WTC11 (cell line): ENCODE data around the gene TEDC2. TPM values are rescaled to one million over a fixed set of nuclear protein-coding genes. Genes with fewer than 3 reads are reported as not detected.

Source experiments
- ATAC-seq: fragments of 200-7000 bp; cut with Tn5 transposase; 2 replicates; pipeline ENCODE4 v1.10.0; 2021; ENCODE audit warnings: mild to moderate bottlenecking, moderate library complexity
- CTCF ChIA-PET: fragments of 300-600 bp; sonication (Branson Sonifier 250); formaldehyde crosslinking; loops from one replicate; lab custom pipeline; 2021; ENCODE audit warnings: antibody characterized with exemption; lab: Charles Lee
- POLR2A ChIA-PET: fragments of 350-600 bp; sonication (Branson Sonifier 250); formaldehyde crosslinking; loops from one replicate; lab custom pipeline; 2021; ENCODE audit warnings: antibody characterized with exemption; lab: Charles Lee
- DNase-seq: peaks from one replicate; pipeline ENCODE4 v3.0.0; 2021; ENCODE audit warnings: low spot score
- H3K27ac Mint-ChIP-seq: 2 replicates; pipeline ENCODE4 v1.8.0; 2021; ENCODE audit warnings: mixed read lengths
- H3K27me3 Mint-ChIP-seq: 2 replicates; pipeline ENCODE4 v1.8.0; 2021; ENCODE audit warnings: low read depth, mild to moderate bottlenecking, moderate library complexity, mixed read lengths
- H3K36me3 Mint-ChIP-seq: 2 replicates; pipeline ENCODE4 v1.8.0; 2021; ENCODE audit warnings: mixed read lengths
- H3K4me1 Mint-ChIP-seq: 2 replicates; pipeline ENCODE4 v1.8.0; 2022; ENCODE audit warnings: mixed read lengths
- H3K4me3 Mint-ChIP-seq: 2 replicates; pipeline ENCODE4 v1.8.0; 2021; ENCODE audit warnings: mild to moderate bottlenecking, moderate library complexity, mixed read lengths
- H3K9me3 Mint-ChIP-seq: 2 replicates; pipeline ENCODE4 v1.8.0; 2021; ENCODE audit warnings: mixed read lengths
- ATF1 ChIP-seq: sonication (generic); formaldehyde crosslinking; IDR thresholded peaks from 2 replicates; pipeline ENCODE4 v1.8.1; 2023; ENCODE audit warnings: mild to moderate bottlenecking, moderate library complexity, missing genetic modification reagents
- ATF2 ChIP-seq: sonication (generic); formaldehyde crosslinking; IDR thresholded peaks from 2 replicates; pipeline ENCODE4 v1.8.1; 2022; ENCODE audit warnings: low read depth, missing genetic modification reagents, borderline replicate concordance
- CREB1 ChIP-seq: sonication (generic); formaldehyde crosslinking; IDR thresholded peaks from 2 replicates; pipeline ENCODE4 v1.8.0; 2023; ENCODE audit warnings: mild to moderate bottlenecking, missing genetic modification reagents
- CTCF ChIP-seq: fragments of 200-600 bp; IDR thresholded peaks from 2 replicates; pipeline ENCODE4 v1.8.0; 2022; ENCODE audit warnings: antibody characterized with exemption
- E2F4 ChIP-seq: sonication (generic); formaldehyde crosslinking; IDR thresholded peaks from 2 replicates; pipeline ENCODE4 v1.8.1; 2022; ENCODE audit warnings: low read depth, mild to moderate bottlenecking, moderate library complexity, missing genetic modification reagents, borderline replicate concordance
- E2F5 ChIP-seq: sonication (generic); formaldehyde crosslinking; IDR thresholded peaks from 2 replicates; pipeline ENCODE4 v1.8.1; 2022; ENCODE audit warnings: mild to moderate bottlenecking, moderate library complexity, missing genetic modification reagents
- HMGXB4 ChIP-seq: sonication (generic); formaldehyde crosslinking; IDR thresholded peaks from 2 replicates; pipeline ENCODE4 v1.8.1; 2023; ENCODE audit warnings: mild to moderate bottlenecking, moderate library complexity, missing genetic modification reagents
- NFATC4 ChIP-seq: fragments of 250-450 bp; sonication (Bioruptor Pico); IDR thresholded peaks from 2 replicates; pipeline ENCODE4 v1.9.0; 2021; ENCODE audit warnings: mild to moderate bottlenecking
- NFYB ChIP-seq: sonication (generic); formaldehyde crosslinking; conservative IDR thresholded peaks from 2 replicates; pipeline ENCODE4 v1.8.0; 2022; ENCODE audit warnings: low read depth, missing genetic modification reagents
- NR3C1 ChIP-seq: sonication (generic); formaldehyde crosslinking; conservative IDR thresholded peaks from 2 replicates; pipeline ENCODE4 v1.8.1; 2023; ENCODE audit warnings: low read depth, mild to moderate bottlenecking, missing genetic modification reagents
- PRDM15 ChIP-seq: sonication (generic); formaldehyde crosslinking; IDR thresholded peaks from 2 replicates; pipeline ENCODE4 v1.8.0; 2022; ENCODE audit warnings: missing genetic modification reagents
- RELA ChIP-seq: sonication (generic); formaldehyde crosslinking; IDR thresholded peaks from 2 replicates; pipeline ENCODE4 v1.8.1; 2022; ENCODE audit warnings: missing genetic modification reagents, mild to moderate bottlenecking, borderline replicate concordance
- RORB ChIP-seq: fragments of 250-450 bp; sonication (Bioruptor Pico); IDR thresholded peaks from 2 replicates; pipeline ENCODE4 v1.9.0; 2021; ENCODE audit warnings: mild to moderate bottlenecking
- SMAD3 ChIP-seq: sonication (generic); formaldehyde crosslinking; IDR thresholded peaks from 2 replicates; pipeline ENCODE4 v1.8.0; 2022; ENCODE audit warnings: missing genetic modification reagents, mild to moderate bottlenecking, borderline replicate concordance
- ZNF416 ChIP-seq: fragments of 250-450 bp; sonication (Bioruptor Pico); IDR thresholded peaks from 2 replicates; pipeline ENCODE4 v1.9.0; 2021; ENCODE audit warnings: mild to moderate bottlenecking, inconsistent platforms
- ZNF671 ChIP-seq: fragments of 250-450 bp; sonication (Bioruptor Pico); IDR thresholded peaks from 2 replicates; pipeline ENCODE4 v1.8.0; 2021; ENCODE audit warnings: mild to moderate bottlenecking
- total RNA-seq: library from RNA; stranded (reverse); gene quantifications from 3 replicates; pipeline ENCODE4 v1.2.3, GENCODE V29; 2021

Gene TEDC2
- total RNA-seq, 1 experiment from 2014 or later: 61.6 TPM

- DNase-seq: no peak
- ChIA-PET POLR2A (no interaction called here), CTCF (interaction anchor here (0.8 to 1.7 kb wide), 2 partner anchors 19 to 24 kb away, joined by 3 to 9 read pairs; no protein-coding TSS in a partner anchor)
- Mint-ChIP-seq H3K4me1 (peaks cover 8% of the 10 kb centered on the region), H3K27me3 (peaks cover 19% of the 10 kb centered on the region), H3K36me3 (no peaks in the 10 kb centered on the region), H3K4me3 (no peak overlapping the region), H3K9me3 (no peaks in the 10 kb centered on the region), H3K27ac (peak overlapping the region; percentile 87; the same call in 1 of the 2 replicates)
- no peak for ATAC-seq
- TF ChIP-seq HMGXB4 (no peak), ATF1 (CRISPR knock-in tag) (no peak), E2F5 (CRISPR knock-in tag) (no peak), SMAD3 (CRISPR knock-in tag) (no peak), ATF2 (CRISPR knock-in tag) (no peak), ZNF671 (CRISPR knock-in tag) (no peak), NFATC4 (CRISPR knock-in tag) (no peak), E2F4 (CRISPR knock-in tag) (no peak), ZNF416 (CRISPR knock-in tag) (no peak)
These were observed 17.4 kb downstream of the TEDC2 start for GRCh38 chr16:2477327-2477726.

GRCh38 chr16:2478279-2478678 is 18.4 kb downstream of the TEDC2 start:
- no peak for ATAC-seq
- Mint-ChIP-seq H3K27ac (no peak overlapping the region), H3K9me3 (no peaks in the 10 kb centered on the region)

More at GRCh38 chr16:2478279-2478678, 18.4 kb downstream of the TEDC2 start:
- Mint-ChIP-seq H3K4me1 (peaks cover 4% of the 10 kb centered on the region), H3K36me3 (no peaks in the 10 kb centered on the region), H3K27me3 (peaks cover 9% of the 10 kb centered on the region), H3K4me3 (no peak overlapping the region)
- DNase-seq: no peak
- POLR2A ChIA-PET: no interaction called here
- no peak for TF ChIP-seq NR3C1 (CRISPR knock-in tag)
- TF ChIP-seq RORB (CRISPR knock-in tag): no peak
- no peak for TF ChIP-seq PRDM15 (CRISPR knock-in tag)
- no peak for TF ChIP-seq CREB1 (CRISPR knock-in tag)
- TF ChIP-seq RELA: no peak
- no peak for TF ChIP-seq ATF1 (CRISPR knock-in tag)
- TF ChIP-seq CTCF: no peak
- TF ChIP-seq NFYB (CRISPR knock-in tag): no peak
- CTCF ChIA-PET: no interaction called here
